ENCODE measurements around the gene CENPL. TPM values are rescaled to one million over a fixed set of nuclear protein-coding genes. Genes with fewer than 3 reads are reported as not detected.
A peak's percentile ranks its signal among the peaks of the same experiment; 100 is the strongest.

Gene CENPL
- total and polyA plus RNA-seq, 10 of the 15 experiments (the other 5 are each of a cell fraction or from before 2014, with no cell fraction given) = 14.9 to 32.1 (median 24.5) TPM

GRCh38 chr1:173827611-173828010 lies 2.9 kb upstream of the CENPL start:
- ChIA-PET CTCF (interaction anchor here (0.6 kb wide), 1 partner anchor 38 kb away, joined by 3 read pairs; no protein-coding TSS in a partner anchor), SMC1A (ENCODE audit: uncharacterized antibody, unreplicated experiment) (interaction anchor here (0.6 to 1.7 kb wide), 6 partner anchors 9 to 398 kb away, joined by 3 to 4 read pairs (median 4); no protein-coding TSS in a partner anchor), POLR2A (interaction anchor here (0.6 to 1.0 kb wide), 3 partner anchors 24 to 1082 kb away, joined by 3 to 4 read pairs (median 3); no protein-coding TSS in a partner anchor), RAD21 (ENCODE audit: unreplicated experiment) (interaction anchor here (0.9 to 4.9 kb wide), 3 partner anchors 21 to 397 kb away, joined by 3 to 31 read pairs (median 3); partner anchors contain the start of genes GAS5 and ZBTB37)
- peaks cover 0 to 5% of the 10 kb centered on the region in 2 experiments; a peak in 2 of 4 replicates for H3K36me3 ChIP-seq (ENCODE audit: control insufficient read depth in 2 of 2, insufficient read depth in 2 of 2, low read length in 1 of 2)
- intact Hi-C loops (cut with micrococcal nuclease; ENCODE audit: unreplicated experiment) (loop anchor here (10.0 kb wide), 2 partner anchors 623 to 1167 kb away; partner anchors contain the start of genes CACYBP and TNFSF4), in situ Hi-C loops (cut with MboI) (loop anchor here (10.0 kb wide), 1 partner anchor 1083 kb away; no protein-coding TSS in a partner anchor)
- FAIRE-seq (no peak), DNase-seq (ENCODE audit: low read depth, low spot score) (no peak), ATAC-seq (no peak)
- H3K27ac ChIP-seq (ENCODE audit: control insufficient read depth, insufficient read depth) = no peak overlapping the region
- H3K4me2 ChIP-seq (ENCODE audit: control insufficient read depth, insufficient read depth) = peak overlapping the region; percentile 34; the same call in 1 of the 2 replicates
- H3K9ac ChIP-seq (ENCODE audit: control insufficient read depth, insufficient read depth, low read length) = no peak overlapping the region
- H4K20me1 ChIP-seq (ENCODE audit: control insufficient read depth, insufficient read depth) = no peaks in the 10 kb centered on the region
- peaks cover 23% of the 10 kb centered on the region for H3K79me2 ChIP-seq (ENCODE audit: control insufficient read depth, insufficient read depth, low read length)
- no peaks in the 10 kb centered on the region for H3K27me3 ChIP-seq (replicated peaks in 1 of 2; ENCODE audit: control insufficient read depth in 2 of 2, insufficient read depth in 2 of 2, low read length in 1 of 2)
- 95% methylated on average over 2 of the region's 2 CpGs for WGBS (ENCODE audit: insufficient coverage, insufficient replicate concordance, low lambda C conversion rate, missing lambda C conversion rate)
- no peak overlapping the region for H3K4me3 ChIP-seq
- no peaks in the 10 kb centered on the region for H3K9me3 ChIP-seq (replicated peaks; ENCODE audit: control insufficient read depth, insufficient read depth, low read length)
- no peak overlapping the region for H2AFZ ChIP-seq (ENCODE audit: control insufficient read depth, low read depth, low read length)
- no TSS peak for BruUV-seq (replicated peaks)
- no peaks in the 10 kb centered on the region; the same call in 1 of the 2 replicates for H3K4me1 ChIP-seq (ENCODE audit: control insufficient read depth, insufficient read depth, low read length)
- no peak for TF ChIP-seq E2F4 (IDR thresholded peaks at IDR 0.05; ENCODE audit: low read depth, low read length)
- TF ChIP-seq YY1 (IDR thresholded peaks at IDR 0.05; ENCODE audit: low read depth, low read length) = no peak
- no peak for TF ChIP-seq RCOR1 (conservative IDR thresholded peaks at IDR 0.05; ENCODE audit: low read depth, low read length)
- no peak for TF ChIP-seq SMAD5 (IDR thresholded peaks at IDR 0.05; ENCODE audit: low read depth)
- TF ChIP-seq ZNF687 (IDR thresholded peaks at IDR 0.05) = no peak
- TF ChIP-seq MYC (IDR thresholded peaks at IDR 0.05; ENCODE audit: insufficient read depth, insufficient read length, insufficient replicate concordance, low read length, severe bottlenecking) = no peak
- TF ChIP-seq NFXL1 (IDR thresholded peaks at IDR 0.05; ENCODE audit: borderline replicate concordance) = no peak
- no peak for TF ChIP-seq PRDM15 (CRISPR knock-in tag; IDR thresholded peaks at IDR 0.05)
- TF ChIP-seq SREBF1 (IDR thresholded peaks at IDR 0.05; ENCODE audit: low read length) = no peak
- no peak for TF ChIP-seq TAF1 (IDR thresholded peaks at IDR 0.05; ENCODE audit: borderline replicate concordance, low read depth, low read length)
- TF ChIP-seq ZSCAN29 (IDR thresholded peaks at IDR 0.05) = no peak
- TF ChIP-seq DPF2 (IDR thresholded peaks at IDR 0.05) = no peak
- no peak for TF ChIP-seq SIN3A (IDR thresholded peaks at IDR 0.05; ENCODE audit: low read depth, low read length)
- no peak for TF ChIP-seq RUNX3 (IDR thresholded peaks at IDR 0.05; ENCODE audit: low read length)

Data from GM12878 (cell line).